ENCODE measurements around the gene PROM1. TPM values are rescaled to one million over a fixed set of nuclear protein-coding genes. Genes with fewer than 3 reads are reported as not detected.

The PROM1 gene
- total and polyA plus RNA-seq, 2 experiments from 2014 or later: 14.3 to 30.8 TPM

- no peaks in the 10 kb centered on the region for H3K27me3 ChIP-seq
- no peak for DNase-seq (ENCODE audit: low spot score)
- no peaks in the 10 kb centered on the region for H3K36me3 ChIP-seq (replicated peaks; ENCODE audit: insufficient read depth, low read depth)
- no peak overlapping the region for H3K27ac ChIP-seq
- H2AFZ ChIP-seq: no peak overlapping the region
- no peaks in the 10 kb centered on the region for H3K9me3 ChIP-seq (ENCODE audit: low read depth)
- no peaks in the 10 kb centered on the region for H3K9me2 ChIP-seq (replicated peaks; ENCODE audit: insufficient read depth)
- TF ChIP-seq EZH2phosphoT487 (IDR thresholded peaks at IDR 0.05; ENCODE audit: low read depth, severe bottlenecking, unreplicated experiment): no peak
- no peak for TF ChIP-seq EZH2 (IDR thresholded peaks at IDR 0.05; ENCODE audit: borderline replicate concordance)
- no peak for TF ChIP-seq CTCF (IDR thresholded peaks at IDR 0.05; ENCODE audit: poor library complexity)
- H3K4me3 ChIP-seq: no peak overlapping the region
- 89% methylated on average over 10 of the region's 10 CpGs for WGBS (ENCODE audit: low lambda C conversion rate, missing lambda C conversion rate)
- H3K79me2 ChIP-seq: no peaks in the 10 kb centered on the region
- H4K20me1 ChIP-seq (ENCODE audit: insufficient read depth, poor library complexity, severe bottlenecking): no peaks in the 10 kb centered on the region
- H3K4me2 ChIP-seq: no peak overlapping the region
- H3K4me1 ChIP-seq (ENCODE audit: insufficient read depth): peaks cover 3% of the 10 kb centered on the region
Observed at GRCh38 chr4:16023776-16024408, 59.9 kb downstream of the PROM1 start.

DNA sequence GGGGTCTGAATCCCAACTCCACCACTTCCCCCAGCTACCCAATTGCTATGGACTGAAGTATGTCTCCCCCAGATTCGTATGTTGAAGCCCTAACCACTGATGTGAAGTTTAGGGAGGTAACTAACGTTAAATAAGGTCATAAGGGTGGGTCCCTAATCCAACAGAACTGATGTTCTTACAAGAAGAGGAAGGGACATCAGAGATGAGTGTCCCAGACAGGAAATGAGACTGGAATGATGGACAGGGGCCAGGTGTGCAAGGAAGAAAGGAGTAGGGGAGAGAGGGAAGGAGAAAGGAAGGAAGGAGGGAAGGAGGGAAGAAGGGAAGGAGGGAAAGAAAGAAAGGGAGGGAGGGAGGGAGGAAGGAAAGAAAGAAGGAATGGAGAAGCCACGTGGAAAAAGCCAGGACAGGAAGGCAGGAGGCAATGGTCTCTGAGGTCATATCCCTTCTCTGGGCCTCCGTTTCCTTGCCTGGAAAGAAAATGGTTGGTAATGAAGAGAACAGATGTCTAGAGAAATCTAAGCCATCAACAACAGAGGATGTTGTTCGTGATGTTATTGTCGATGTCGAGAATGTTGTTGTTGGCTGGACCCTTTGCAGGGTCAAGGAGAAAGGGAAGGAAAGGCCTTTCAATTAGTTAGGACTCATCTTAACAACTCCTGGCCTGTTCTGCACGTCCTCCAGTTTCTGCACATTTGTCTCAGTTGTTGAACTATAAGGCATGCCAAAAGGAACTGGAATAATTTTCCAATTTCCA is 61.8 kb downstream of the PROM1 start:
- H3K4me2 ChIP-seq: no peak overlapping the region
- WGBS (ENCODE audit: low lambda C conversion rate, missing lambda C conversion rate): 90% methylated on average over 7 of the region's 8 CpGs
- no peak for TF ChIP-seq EZH2phosphoT487 (IDR thresholded peaks at IDR 0.05; ENCODE audit: low read depth, severe bottlenecking, unreplicated experiment)
- TF ChIP-seq CTCF (IDR thresholded peaks at IDR 0.05; ENCODE audit: poor library complexity): no peak
- TF ChIP-seq EZH2 (IDR thresholded peaks at IDR 0.05; ENCODE audit: borderline replicate concordance): no peak

DNA sequence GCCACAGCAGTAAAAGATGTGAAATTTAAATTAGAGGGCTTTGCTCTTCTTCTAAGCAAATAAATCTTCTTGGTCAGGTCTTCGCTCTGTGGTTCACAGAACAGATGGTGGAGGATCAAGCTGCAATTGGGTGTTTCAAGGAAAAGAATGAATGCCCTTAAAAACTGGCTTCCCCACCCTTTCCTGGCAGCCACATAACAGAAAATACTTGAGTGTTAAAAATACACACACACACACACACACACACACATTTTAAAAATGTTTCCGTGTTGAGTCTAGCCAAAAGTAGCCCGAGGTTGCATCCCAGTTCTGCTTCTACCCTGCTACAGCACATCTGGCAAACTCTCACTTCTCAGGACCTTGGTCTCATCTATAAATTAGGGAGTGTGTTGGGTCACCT is 64.2 kb downstream of the PROM1 start:
- Histone ChIP-seq H2AFZ (no peak overlapping the region), H3K4me2 (no peak overlapping the region), H3K9me3 (ENCODE audit: low read depth) (no peaks in the 10 kb centered on the region), H3K4me1 (ENCODE audit: insufficient read depth) (no peaks in the 10 kb centered on the region), H3K27ac (no peak overlapping the region), H3K36me3 (replicated peaks; ENCODE audit: insufficient read depth, low read depth) (no peaks in the 10 kb centered on the region), H3K79me2 (no peaks in the 10 kb centered on the region), H3K4me3 (no peak overlapping the region), H4K20me1 (ENCODE audit: insufficient read depth, poor library complexity, severe bottlenecking) (no peaks in the 10 kb centered on the region), H3K27me3 (no peaks in the 10 kb centered on the region), H3K9me2 (replicated peaks; ENCODE audit: insufficient read depth) (no peaks in the 10 kb centered on the region)
- TF ChIP-seq CTCF (IDR thresholded peaks at IDR 0.05; ENCODE audit: poor library complexity): no peak
- TF ChIP-seq EZH2phosphoT487 (IDR thresholded peaks at IDR 0.05; ENCODE audit: low read depth, severe bottlenecking, unreplicated experiment): no peak
- TF ChIP-seq EZH2 (IDR thresholded peaks at IDR 0.05; ENCODE audit: borderline replicate concordance): no peak
- 62% methylated on average over 3 of the region's 3 CpGs for WGBS (ENCODE audit: low lambda C conversion rate, missing lambda C conversion rate)
- no peak for DNase-seq (ENCODE audit: low spot score)

More for the DNA sequence above, 61.8 kb downstream of the PROM1 start:
- Histone ChIP-seq H3K4me1 (ENCODE audit: insufficient read depth) (no peaks in the 10 kb centered on the region), H4K20me1 (ENCODE audit: insufficient read depth, poor library complexity, severe bottlenecking) (no peaks in the 10 kb centered on the region), H3K27me3 (no peaks in the 10 kb centered on the region), H3K27ac (no peak overlapping the region), H2AFZ (no peak overlapping the region), H3K4me3 (no peak overlapping the region), H3K79me2 (no peaks in the 10 kb centered on the region), H3K9me2 (replicated peaks; ENCODE audit: insufficient read depth) (no peaks in the 10 kb centered on the region), H3K36me3 (replicated peaks; ENCODE audit: insufficient read depth, low read depth) (no peaks in the 10 kb centered on the region), H3K9me3 (ENCODE audit: low read depth) (no peaks in the 10 kb centered on the region)
- no peak for DNase-seq (ENCODE audit: low spot score)
